CD4-positive, alpha-beta T cell (primary cell): ENCODE data around the gene IGLON5. TPM values are rescaled to one million over a fixed set of nuclear protein-coding genes. Genes with fewer than 3 reads are reported as not detected.

Source experiments
- ATAC-seq: fragments of 200-7000 bp; cut with Tn5 transposase; one replicate; pipeline ENCODE4 v1.10.0; 2022; ENCODE audit warnings: mild to moderate bottlenecking; ENCODE audit not compliant: poor library complexity
- CTCF ChIA-PET: fragments of 350-600 bp; sonication (Branson Sonifier 250); formaldehyde crosslinking; loops from one replicate; lab custom pipeline; 2021; ENCODE audit warnings: antibody characterized with exemption, inconsistent platforms; lab: Charles Lee
- POLR2A ChIA-PET: fragments of 350-600 bp; sonication (Branson Sonifier 250); formaldehyde crosslinking; loops from one replicate; lab custom pipeline; 2021; ENCODE audit warnings: antibody characterized with exemption, inconsistent platforms; lab: Charles Lee
- DNase-seq, 14 experiments: peaks; one replicate each; pipeline ENCODE4 v3.0.0-alpha.2; 2013 to 2020; ENCODE audit warnings: mixed read lengths in 2 of 14
- H3K27ac ChIP-seq, 2 donors: one replicate each; pipeline versions ENCODE4 v1.5.1 to v1.7.0; 2013; ENCODE audit warnings: low read length in 2 of 2, low read depth in 1 of 2, mild to moderate bottlenecking in 1 of 2
- H3K27me3 ChIP-seq, 2 experiments: 1 replicate in 1 of 2; 2 replicates in 1 of 2; pipeline versions ENCODE4 v1.6.1 to v1.7.0; 2013; ENCODE audit warnings: low read length in 2 of 2, control low read depth in 1 of 2, mild to moderate bottlenecking in 1 of 2, moderate library complexity in 1 of 2; ENCODE audit not compliant: insufficient read depth in 2 of 2, control insufficient read depth in 1 of 2
- H3K36me3 ChIP-seq: one replicate; pipeline ENCODE4 v1.6.1; 2013; ENCODE audit warnings: low read length, control low read depth; ENCODE audit not compliant: insufficient read depth
- H3K4me1 ChIP-seq: one replicate; pipeline ENCODE4 v1.6.1; 2013; ENCODE audit warnings: low read length, control low read depth; ENCODE audit not compliant: insufficient read depth
- H3K4me3 ChIP-seq: one replicate; pipeline ENCODE4 v1.5.1; 2013; ENCODE audit warnings: mild to moderate bottlenecking, low read length, moderate library complexity
- H3K9me3 ChIP-seq, 2 experiments: 1 replicate in 1 of 2; 2 replicates in 1 of 2; pipeline versions ENCODE4 v1.6.1 to v1.7.0; 2013; ENCODE audit warnings: low read length in 2 of 2, mild to moderate bottlenecking in 2 of 2, control low read depth in 1 of 2, moderate library complexity in 1 of 2; ENCODE audit not compliant: control insufficient read depth in 1 of 2, insufficient read depth in 1 of 2
- H3K27ac Mint-ChIP-seq: one replicate; pipeline ENCODE4 v1.8.0; 2020; ENCODE audit warnings: mixed read lengths
- H3K27me3 Mint-ChIP-seq: one replicate; pipeline ENCODE4 v1.8.0; 2021; ENCODE audit warnings: mixed read lengths
- H3K36me3 Mint-ChIP-seq: one replicate; pipeline ENCODE4 v1.8.0; 2021; ENCODE audit warnings: low read depth, mixed read lengths
- H3K4me1 Mint-ChIP-seq: one replicate; pipeline ENCODE4 v1.8.0; 2021; ENCODE audit warnings: low read depth, mixed read lengths
- H3K4me3 Mint-ChIP-seq: one replicate; pipeline ENCODE4 v1.8.0; 2020; ENCODE audit warnings: mild to moderate bottlenecking, mixed read lengths
- H3K9me3 Mint-ChIP-seq: one replicate; pipeline ENCODE4 v1.8.0; 2020; ENCODE audit warnings: mixed read lengths
- CTCF ChIP-seq: fragments of 200-600 bp; IDR thresholded peaks from one replicate; pipeline ENCODE4 v1.8.0; 2022; ENCODE audit warnings: antibody characterized with exemption, mild to moderate bottlenecking
- intact Hi-C, 2 experiments: fragments of 100-400 bp; cut with DNase I in 1 of 2; cut with micrococcal nuclease in 1 of 2; formaldehyde crosslinking; loops; one replicate each; pipeline versions ENCODE4 v1.15.1 to v1.9.0; 2023 to 2025; cut with DNase I, micrococcal nuclease
- total RNA-seq, 174 experiments: library from RNA in 2 of 174; stranded (reverse) in 2 of 174; gene quantifications; one replicate each; pipeline ENCODE4 v1.2.3 and lab custom pipeline; 2021 to 2026

IGLON5 gene
- total RNA-seq, 2 experiments from 2014 or later, result not detected

- intact Hi-C loops, result no loop called here
- Histone ChIP-seq H3K27ac (no peak overlapping the region), H3K4me3 (no peak overlapping the region), H3K4me1 (peaks cover 8% of the 10 kb centered on the region), H3K9me3 (no peaks in the 10 kb centered on the region), H3K27me3 (no peaks in the 10 kb centered on the region), H3K36me3 (peaks cover 19% of the 10 kb centered on the region)
- H3K27ac Mint-ChIP-seq, result peak overlapping the region; percentile 72
- H3K9me3 Mint-ChIP-seq, result no peaks in the 10 kb centered on the region
- no peak overlapping the region for H3K4me3 Mint-ChIP-seq
- peaks cover 35% of the 10 kb centered on the region for H3K36me3 Mint-ChIP-seq
- CTCF ChIA-PET, result interaction anchor here (1.1 kb wide), 1 partner anchor 68 kb away, joined by 3 read pairs; no protein-coding TSS in a partner anchor
- TF ChIP-seq CTCF, result no peak
- DNase-seq, result no peak
- no peak for ATAC-seq
- POLR2A ChIA-PET, result interaction anchor here (0.9 to 1.0 kb wide), 2 partner anchors 12 to 22 kb away, joined by 3 read pairs; no protein-coding TSS in a partner anchor
- H3K4me1 Mint-ChIP-seq, result peaks cover 24% of the 10 kb centered on the region
- H3K27me3 Mint-ChIP-seq, result no peaks in the 10 kb centered on the region
These were observed 42.8 kb downstream of the IGLON5 start for GRCh38 chr19:51354103-51354741.

GRCh38 chr19:51354742-51355148 is 43.3 kb downstream of the IGLON5 start:
- DNase-seq (peak in 6 of 14 experiments; percentile 18 to 73 (median 38)), ATAC-seq (peak; percentile 96)
- intact Hi-C loops, result no loop called here
- peak overlapping the region; percentile 72 for H3K27ac Mint-ChIP-seq
- H3K36me3 ChIP-seq, result peaks cover 16% of the 10 kb centered on the region
- CTCF ChIA-PET, result interaction anchor here (1.1 kb wide), 1 partner anchor 68 kb away, joined by 3 read pairs; no protein-coding TSS in a partner anchor
- H3K4me3 ChIP-seq, result no peak overlapping the region
- POLR2A ChIA-PET, result interaction anchor here (0.7 to 1.0 kb wide), 3 partner anchors 9 to 21 kb away, joined by 3 read pairs; no protein-coding TSS in a partner anchor
- TF ChIP-seq CTCF, result no peak
- H3K4me1 ChIP-seq, result peaks cover 8% of the 10 kb centered on the region
- H3K27me3 ChIP-seq, result no peaks in the 10 kb centered on the region
- no peak overlapping the region for H3K27ac ChIP-seq
- H3K9me3 Mint-ChIP-seq, result no peaks in the 10 kb centered on the region
- H3K4me3 Mint-ChIP-seq, result peak overlapping the region; percentile 39
- H3K36me3 Mint-ChIP-seq, result peaks cover 32% of the 10 kb centered on the region
- peaks cover 24% of the 10 kb centered on the region for H3K4me1 Mint-ChIP-seq
- H3K9me3 ChIP-seq, result no peaks in the 10 kb centered on the region
- H3K27me3 Mint-ChIP-seq, result no peaks in the 10 kb centered on the region

- DNase-seq, result no peak
- Histone ChIP-seq H3K9me3 (no peaks in the 10 kb centered on the region), H3K27ac (no peak overlapping the region), H3K27me3 (no peaks in the 10 kb centered on the region), H3K36me3 (peaks cover 6% of the 10 kb centered on the region), H3K4me3 (no peak overlapping the region), H3K4me1 (peaks cover 8% of the 10 kb centered on the region)
- Mint-ChIP-seq H3K27me3 (no peaks in the 10 kb centered on the region), H3K9me3 (no peaks in the 10 kb centered on the region), H3K4me1 (peaks cover 24% of the 10 kb centered on the region), H3K4me3 (no peak overlapping the region), H3K27ac (no peak overlapping the region), H3K36me3 (peaks cover 17% of the 10 kb centered on the region)
- ChIA-PET CTCF (no interaction called here), POLR2A (no interaction called here)
- intact Hi-C loops, result no loop called here
- TF ChIP-seq CTCF, result no peak
- no peak for ATAC-seq
These were observed 44.8 kb downstream of the IGLON5 start for GRCh38 chr19:51356159-51356801.
